K562 (cell line): ENCODE measurements around the gene ATP6V0C. TPM values are rescaled to one million over a fixed set of nuclear protein-coding genes. Genes with fewer than 3 reads are reported as not detected.

Source experiments
- ATAC-seq: fragments of 200-7000 bp; cut with Tn5 transposase; 3 replicates; pipeline ENCODE4 v1.9.1; 2020; ENCODE audit warnings: moderate library complexity
- BruUV-seq: library from RNA; stranded (reverse); fragments of 400-500 nt; replicated peaks from 2 replicates; lab custom pipeline; 2021; lab: Mats Ljungman, UMichigan
- CTCF ChIA-PET: fragments of 300-600 bp; formaldehyde crosslinking; extraction: SDS; loops from one replicate; lab custom pipeline; 2021; ENCODE audit warnings: low intra/inter-chr PET ratio; lab: Yijun Ruan, JAX
- POLR2A ChIA-PET: fragments of 300-600, 350-650 bp; sonication (Branson Sonifier 250); formaldehyde crosslinking; extraction: SDS; loops from one replicate; lab custom pipeline; 2021; ENCODE audit warnings: antibody characterized with exemption, inconsistent platforms; lab: Yijun Ruan, JAX
- DNase-seq, 4 experiments: peaks; one replicate each; pipeline versions ENCODE4 v3.0.0 to v3.0.0-alpha.2; 2011 to 2018; ENCODE audit warnings: low spot score in 3 of 4, mixed read lengths in 3 of 4; ENCODE audit errors: extremely low read depth in 1 of 4
- FAIRE-seq: peaks from 2 replicates; lab custom pipeline; 2011; peaks lifted over from hg19 to GRCh38; lab: Jason Lieb, UNC
- H2AFZ ChIP-seq: 2 replicates; pipeline ENCODE4 v1.6.0; 2011; ENCODE audit warnings: low read depth, low read length, control low read depth, inconsistent platforms
- H3K27ac ChIP-seq: fragments of 200-600 bp; 3 replicates; pipeline ENCODE4 v1.8.0; 2011; ENCODE audit warnings: low read depth, mild to moderate bottlenecking, control low read depth, inconsistent platforms, low read length, moderate library complexity, mixed read lengths; ENCODE audit errors: extremely low read depth
- H3K27me3 ChIP-seq, 2 experiments: fragments of 300-600 bp in 1 of 2; 2 replicates in 1 of 2; 3 replicates in 1 of 2; pipeline versions ENCODE4 v1.6.0 to v1.8.0; 2011; ENCODE audit warnings: inconsistent platforms in 2 of 2, low read length in 2 of 2, mild to moderate bottlenecking in 1 of 2, mixed read lengths in 1 of 2, moderate library complexity in 1 of 2; ENCODE audit not compliant: control insufficient read depth in 2 of 2, insufficient read depth in 2 of 2
- H3K36me3 ChIP-seq: fragments of 300-600 bp; 3 replicates; pipeline ENCODE4 v1.8.0; 2011; ENCODE audit warnings: mild to moderate bottlenecking, low read length, inconsistent platforms; ENCODE audit not compliant: control insufficient read depth, insufficient read depth
- H3K4me1 ChIP-seq, 2 experiments: fragments of 200-600 bp in 1 of 2; replicated peaks in 1 of 2; 2 replicates in 1 of 2; 3 replicates in 1 of 2; pipeline versions ENCODE4 v1.5.1 to v1.8.0; 2011; ENCODE audit warnings: inconsistent platforms in 2 of 2, low read length in 2 of 2, mild to moderate bottlenecking in 1 of 2, mixed read lengths in 1 of 2, moderate library complexity in 1 of 2; ENCODE audit not compliant: control insufficient read depth in 2 of 2, insufficient read depth in 2 of 2
- H3K4me2 ChIP-seq: 2 replicates; pipeline ENCODE4 v1.6.1; 2011; ENCODE audit warnings: low read length, control low read depth, inconsistent platforms, mixed read lengths; ENCODE audit not compliant: insufficient read depth
- H3K4me3 ChIP-seq: fragments of 200-600 bp; sonication (generic), shearing (Covaris generic); 2 replicates; pipeline ENCODE4 v1.5.1; 2016; ENCODE audit warnings: control low read depth, inconsistent platforms
- H3K79me2 ChIP-seq: fragments of 200-600 bp; 3 replicates; pipeline ENCODE4 v1.8.0; 2011; ENCODE audit warnings: low read length, inconsistent platforms; ENCODE audit not compliant: control insufficient read depth, insufficient read depth
- H3K9ac ChIP-seq, 2 experiments: 2 replicates each; pipeline versions ENCODE4 v1.6.0 to v1.6.1; 2011; ENCODE audit warnings: low read depth in 2 of 2, low read length in 2 of 2, control low read depth in 1 of 2, inconsistent platforms in 1 of 2, mild to moderate bottlenecking in 1 of 2, mixed read lengths in 1 of 2; ENCODE audit not compliant: insufficient read depth in 1 of 2
- H3K9me1 ChIP-seq: one replicate; pipeline ENCODE4 v1.6.0; 2011; ENCODE audit warnings: inconsistent platforms, mild to moderate bottlenecking, low read length, moderate library complexity; ENCODE audit not compliant: control insufficient read depth, insufficient read depth
- H3K9me3 ChIP-seq: replicated peaks from 2 replicates; pipeline ENCODE4 v1.5.1; 2011; ENCODE audit warnings: low read depth, low read length, inconsistent platforms; ENCODE audit not compliant: control insufficient read depth, insufficient read depth
- H4K20me1 ChIP-seq: replicated peaks from 2 replicates; pipeline ENCODE4 v1.6.1; 2011; ENCODE audit warnings: low read length, inconsistent platforms, mixed read lengths; ENCODE audit not compliant: control insufficient read depth, insufficient read depth
- CXXC5 ChIP-seq: fragments of 250-450 bp; sonication (Bioruptor Pico); IDR thresholded peaks from 2 replicates; pipeline ENCODE4 v1.8.0; 2022; ENCODE audit warnings: inconsistent platforms, mild to moderate bottlenecking, moderate library complexity
- ESRRA ChIP-seq: fragments of 450-650 bp; IDR thresholded peaks from 2 replicates; pipeline ENCODE4 v1.6.1; 2014; ENCODE audit warnings: low read depth, mild to moderate bottlenecking, moderate library complexity, borderline replicate concordance
- GATAD2B ChIP-seq: fragments of 450-650 bp; IDR thresholded peaks from 2 replicates; pipeline ENCODE4 v1.6.1; 2017; ENCODE audit warnings: mild to moderate bottlenecking, borderline replicate concordance
- GTF2F1 ChIP-seq: IDR thresholded peaks from 2 replicates; pipeline ENCODE4 v1.6.1; 2011; ENCODE audit warnings: low read depth, low read length, improper control_type of control experiment
- HOXB6 ChIP-seq: fragments of 250-450 bp; sonication (Bioruptor Pico); IDR thresholded peaks from 2 replicates; pipeline ENCODE4 v1.5.1; 2022; ENCODE audit warnings: mild to moderate bottlenecking, borderline replicate concordance
- MYC ChIP-seq, 2 experiments: fragments of 250-450 bp in 1 of 2; sonication (Bioruptor Pico) in 1 of 2; IDR thresholded peaks; 2 replicates each; pipeline versions ENCODE4 v1.5.1 to v1.6.1; 2012 to 2021; ENCODE audit warnings: low read depth in 2 of 2, borderline replicate concordance in 1 of 2, improper control_type of control experiment in 1 of 2, low read length in 1 of 2, mild to moderate bottlenecking in 1 of 2, moderate library complexity in 1 of 2
- RBM15 ChIP-seq: fragments of 200-400 bp; formaldehyde crosslinking; IDR thresholded peaks from 2 replicates; pipeline ENCODE4 v1.6.1; 2018; ENCODE audit warnings: mild to moderate bottlenecking, low read length, moderate library complexity; ENCODE audit not compliant: insufficient read depth
- RBM39 ChIP-seq: fragments of 200-400 bp; formaldehyde crosslinking; optimal IDR thresholded peaks from 2 replicates; pipeline ENCODE3; 2018; ENCODE audit warnings: low read depth, low read length
- STAT5B ChIP-seq: fragments of 250-450 bp; sonication (Bioruptor Pico); IDR thresholded peaks from 2 replicates; pipeline ENCODE4 v1.8.0; 2021; ENCODE audit warnings: mild to moderate bottlenecking, inconsistent platforms
- ZC3H8 ChIP-seq: fragments of 450-650 bp; IDR thresholded peaks from 2 replicates; pipeline ENCODE4 v1.6.1; 2017
- ZNF121 ChIP-seq: sonication (generic); formaldehyde crosslinking; conservative IDR thresholded peaks from 2 replicates; pipeline ENCODE4 v1.8.0; 2022; ENCODE audit warnings: missing genetic modification reagents
- ZNF124 ChIP-seq: sonication (generic); formaldehyde crosslinking; IDR thresholded peaks from 2 replicates; pipeline ENCODE4 v1.8.1; 2022; ENCODE audit warnings: missing genetic modification reagents
- ZNF589 ChIP-seq: fragments of 200-800 bp; sonication (Bioruptor generic); IDR thresholded peaks from 2 replicates; pipeline ENCODE4 v1.6.1; 2016; ENCODE audit warnings: low read depth, missing genetic modification characterization, missing compliant biosample characterization
- WGBS: fragments of 100-300 bp; shearing (Covaris generic); methylation state at CpG from one replicate; pipeline ENCODE4 v1.1.6; 2016; ENCODE audit warnings: low coverage, mixed read lengths; ENCODE audit not compliant: insufficient coverage; ENCODE audit errors: missing lambda C conversion rate; 5-methylcytosine and 5-hydroxymethylcytosine counted together
- in situ Hi-C: fragments of 300-500 bp; cut with MboI; formaldehyde crosslinking; loops from 4 replicates; pipeline ENCODE4 v1.15.0; 2018; ENCODE audit warnings: inconsistent platforms, mixed read lengths
- intact Hi-C: fragments of 100-400 bp; cut with micrococcal nuclease; formaldehyde crosslinking; loops from 2 replicates; pipeline ENCODE4 v1.14.2; 2022
- polyA plus RNA-seq, 8 experiments: library from polyadenylated mRNA; depleted of rRNA in 4 of 8; stranded (reverse) in 5 of 8; unstranded in 3 of 8; fragments of >200 nt; fragmentation: Nextera tagmentation in 2 of 8; fragmentation: Illumina TruSeq in 1 of 8; extraction: Ambion mirVana in 2 of 8; extraction: Trizol in 1 of 8; gene quantifications; 2 replicates each; pipeline versions ENCODE4 v1.2.1 to v1.2.3, GENCODE V29; 2011 to 2014; ENCODE audit warnings: inconsistent platforms in 1 of 8, missing spikeins in 1 of 8
- total RNA-seq, 7 experiments: library from RNA; depleted of rRNA in 6 of 7; stranded (reverse); fragments of >200 nt in 6 of 7; fragmentation: Illumina TruSeq in 2 of 7; extraction: Trizol in 2 of 7; gene quantifications; 2 replicates each; pipeline versions ENCODE4 v1.2.1 to v1.2.3, GENCODE V29; 2011 to 2021; ENCODE audit warnings: low replicate concordance in 1 of 7
- TF ChIP-seq, protein P1 (sequence below): fragments of 450-650 bp; formaldehyde crosslinking; IDR thresholded peaks from 2 replicates; pipeline ENCODE4 v1.4.0; 2022; ENCODE audit warnings: mild to moderate bottlenecking, moderate library complexity

ATP6V0C gene
- total and polyA plus RNA-seq, 9 of the 15 experiments (the other 6 are each of a cell fraction or from before 2014, with no cell fraction given): 2.9 to 228 (median 22.7) TPM

DNA sequence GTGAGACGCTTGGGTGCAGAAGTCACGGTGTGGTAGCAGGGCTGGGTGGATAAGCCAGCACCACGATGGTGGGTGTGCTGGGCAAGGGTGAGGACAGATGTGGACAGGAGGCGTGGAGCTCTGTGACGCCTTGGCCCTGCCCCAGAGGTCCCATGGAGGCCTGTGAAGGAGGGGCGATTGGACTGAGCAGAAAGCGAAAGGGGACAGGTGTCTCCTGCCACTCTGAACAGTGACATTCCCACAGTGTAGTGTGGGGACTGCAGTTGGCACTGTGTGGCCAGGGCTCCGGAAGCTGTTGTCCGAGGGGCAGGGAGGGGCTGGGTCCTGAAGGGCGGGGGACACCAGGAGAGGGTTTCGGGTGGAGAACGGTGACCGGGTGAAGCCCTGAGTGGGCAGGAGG is 31.5 kb upstream of the ATP6V0C start:
- H3K4me3 ChIP-seq: no peak overlapping the region
- no peak overlapping the region; the same call in 2 of the 3 replicates for H3K27ac ChIP-seq
- H3K4me2 ChIP-seq: no peak overlapping the region
- DNase-seq: no peak
- POLR2A ChIA-PET: interaction anchor here (0.6 to 1.9 kb wide), 4 partner anchors 10 to 55 kb away, joined by 3 to 10 read pairs (median 4); partner anchors contain the start of gene TEDC2
- H3K79me2 ChIP-seq: peaks cover 97% of the 10 kb centered on the region
- H3K36me3 ChIP-seq: peaks cover 42% of the 10 kb centered on the region; the same call in 2 of the 3 replicates
- H3K9me3 ChIP-seq: no peaks in the 10 kb centered on the region
- TF ChIP-seq GTF2F1 (no peak), RBM39 (no peak)
- no peak for FAIRE-seq
- WGBS: 83% methylated on average over 12 of the region's 13 CpGs
- no peak overlapping the region for H2AFZ ChIP-seq
- peaks cover 59 to 97% of the 10 kb centered on the region in 2 experiments for H3K4me1 ChIP-seq
- H3K27me3 ChIP-seq: no peaks in the 10 kb centered on the region
- H3K9me1 ChIP-seq: no peaks in the 10 kb centered on the region
- no peak for ATAC-seq
- in situ Hi-C loops: no loop called here
- peak overlapping the region in 1 of 2 experiments; percentile 86; a peak in 2 of 4 replicates for H3K9ac ChIP-seq
- intact Hi-C loops: no loop called here
- CTCF ChIA-PET: no interaction called here
- H4K20me1 ChIP-seq: peaks cover 5% of the 10 kb centered on the region; the same call in 1 of the 2 replicates
- BruUV-seq: no TSS peak

DNA sequence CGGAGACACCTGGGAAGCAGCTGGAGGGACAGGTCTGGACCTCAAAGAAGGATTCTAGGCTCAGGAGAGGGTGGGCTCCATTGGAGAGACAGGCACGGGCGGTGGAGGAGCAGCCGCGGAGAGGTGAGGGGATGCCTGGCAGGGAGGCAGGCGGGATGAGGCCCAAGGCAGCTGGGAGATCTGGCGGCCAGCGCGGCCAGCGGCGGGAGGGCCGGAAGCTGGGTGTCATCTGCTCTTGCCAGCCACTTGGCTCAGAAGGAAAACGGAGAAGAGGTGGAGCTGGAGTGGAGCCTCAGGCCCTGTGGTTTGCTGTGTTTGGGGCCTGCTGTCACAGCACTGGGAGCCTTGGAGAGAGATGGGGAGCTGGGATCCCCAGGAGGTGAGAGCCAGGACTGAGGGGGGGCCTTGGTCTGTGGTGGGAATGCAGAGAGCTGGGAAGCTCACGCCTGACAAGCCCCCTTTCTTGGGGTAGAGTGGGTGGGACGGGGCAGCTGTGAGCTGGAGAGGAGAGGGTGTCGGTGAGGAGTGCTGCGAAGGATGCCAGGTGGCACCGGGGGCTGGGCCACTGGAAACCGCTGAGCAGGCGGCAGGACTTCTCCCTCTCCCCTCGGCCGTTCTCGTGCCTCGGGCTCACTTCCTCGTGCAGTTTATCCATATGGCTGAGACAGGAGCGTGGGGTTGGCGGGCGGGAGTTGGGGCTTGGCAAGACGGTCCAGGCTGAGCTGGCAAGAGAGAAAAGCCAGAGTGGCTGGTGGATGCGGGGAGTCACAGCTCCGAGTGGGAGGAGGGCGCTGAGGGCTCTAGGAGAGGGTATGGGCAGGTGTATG is 30.8 kb upstream of the ATP6V0C start:
- in situ Hi-C loops: no loop called here
- peak in 2 of 4 experiments; percentile 36 to 39 for DNase-seq
- no peak for TF ChIP-seq ZNF121 (CRISPR knock-in tag)
- TF ChIP-seq ZC3H8: no peak
- TF ChIP-seq GATAD2B: no peak
- no peak for TF ChIP-seq ZNF589 (CRISPR knock-in tag)
- 0 out of 2 replicates have a peak, but pooled peaks have one; percentile 16 for TF ChIP-seq CXXC5 (CRISPR knock-in tag)
- no peak for TF ChIP-seq HOXB6 (CRISPR knock-in tag)
- no peak for TF ChIP-seq MYC (IDR thresholded peaks at IDR 0.05; ENCODE audit: low read depth, low read length)
- no peak for TF ChIP-seq MYC (CRISPR knock-in tag; IDR thresholded peaks at IDR 0.05; ENCODE audit: borderline replicate concordance, low read depth)
- TF ChIP-seq, protein P1, sequence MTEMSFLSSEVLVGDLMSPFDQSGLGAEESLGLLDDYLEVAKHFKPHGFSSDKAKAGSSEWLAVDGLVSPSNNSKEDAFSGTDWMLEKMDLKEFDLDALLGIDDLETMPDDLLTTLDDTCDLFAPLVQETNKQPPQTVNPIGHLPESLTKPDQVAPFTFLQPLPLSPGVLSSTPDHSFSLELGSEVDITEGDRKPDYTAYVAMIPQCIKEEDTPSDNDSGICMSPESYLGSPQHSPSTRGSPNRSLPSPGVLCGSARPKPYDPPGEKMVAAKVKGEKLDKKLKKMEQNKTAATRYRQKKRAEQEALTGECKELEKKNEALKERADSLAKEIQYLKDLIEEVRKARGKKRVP: no peak
- no peak for TF ChIP-seq STAT5B (CRISPR knock-in tag)
- no peak for TF ChIP-seq RBM15
- TF ChIP-seq ESRRA: no peak
- no peak for TF ChIP-seq ZNF124 (CRISPR knock-in tag)

More for the DNA sequence above, 30.8 kb upstream of the ATP6V0C start:
- FAIRE-seq (no peak), ATAC-seq (no peak)
- peaks cover 46% of the 10 kb centered on the region; the same call in 2 of the 3 replicates for H3K36me3 ChIP-seq
- CTCF ChIA-PET: no interaction called here
- no TSS peak for BruUV-seq
- intact Hi-C loops: no loop called here
- H3K27ac ChIP-seq: no peak overlapping the region
- H3K4me1 ChIP-seq: peaks cover 53 to 97% of the 10 kb centered on the region in 2 experiments
- peaks cover 97% of the 10 kb centered on the region for H3K79me2 ChIP-seq
- WGBS: 87% methylated on average over 14 of the region's 32 CpGs
- H2AFZ ChIP-seq: no peak overlapping the region
- H3K9ac ChIP-seq: peak overlapping the region in 1 of 2 experiments; percentile 86; a peak in 2 of 4 replicates
- H4K20me1 ChIP-seq: peaks cover 5% of the 10 kb centered on the region; the same call in 1 of the 2 replicates
- H3K9me3 ChIP-seq: no peaks in the 10 kb centered on the region
- H3K9me1 ChIP-seq: no peaks in the 10 kb centered on the region
- POLR2A ChIA-PET: interaction anchor here (0.6 to 1.9 kb wide), 5 partner anchors 9 to 56 kb away, joined by 3 to 10 read pairs (median 4); partner anchors contain the start of gene TEDC2
- no peak overlapping the region for H3K4me2 ChIP-seq
- H3K27me3 ChIP-seq: no peaks in the 10 kb centered on the region
- no peak overlapping the region for H3K4me3 ChIP-seq
